Mucosa of rectum (tissue), 2 donors: Measurements from ENCODE around the gene ADGRG3.

ENCODE experiments used
- H3K27ac ChIP-seq, 2 donors: one replicate each; pipeline ENCODE4 v1.7.0; 2013; ENCODE audit warnings: inconsistent platforms in 2 of 2, low read depth in 2 of 2, low read length in 2 of 2
- H3K27me3 ChIP-seq, 2 donors: one replicate each; pipeline ENCODE4 v1.7.0; 2013; ENCODE audit warnings: low read length in 2 of 2; ENCODE audit not compliant: control insufficient read depth in 2 of 2, insufficient read depth in 2 of 2
- H3K36me3 ChIP-seq, 2 donors: one replicate each; pipeline ENCODE4 v1.7.0; 2013; ENCODE audit warnings: low read length in 2 of 2; ENCODE audit not compliant: control insufficient read depth in 2 of 2, insufficient read depth in 2 of 2
- H3K4me1 ChIP-seq, 2 donors: one replicate each; pipeline ENCODE4 v1.7.0; 2013; ENCODE audit warnings: low read length in 2 of 2, mild to moderate bottlenecking in 1 of 2; ENCODE audit not compliant: control insufficient read depth in 2 of 2, insufficient read depth in 2 of 2
- H3K4me3 ChIP-seq, 2 donors: one replicate each; pipeline ENCODE4 v1.7.0; 2013; ENCODE audit warnings: low read length in 2 of 2
- H3K9ac ChIP-seq, 2 donors: one replicate each; pipeline ENCODE4 v1.7.0; 2013; ENCODE audit warnings: low read length in 2 of 2, low read depth in 1 of 2, mild to moderate bottlenecking in 1 of 2
- H3K9me3 ChIP-seq, 2 donors: one replicate each; pipeline ENCODE4 v1.7.0; 2013; ENCODE audit warnings: low read length in 2 of 2; ENCODE audit not compliant: control insufficient read depth in 2 of 2
- donor health status: healthy.
- donor health status: Normal muscosa, but diverticular disease.

Gene ADGRG3

DNA sequence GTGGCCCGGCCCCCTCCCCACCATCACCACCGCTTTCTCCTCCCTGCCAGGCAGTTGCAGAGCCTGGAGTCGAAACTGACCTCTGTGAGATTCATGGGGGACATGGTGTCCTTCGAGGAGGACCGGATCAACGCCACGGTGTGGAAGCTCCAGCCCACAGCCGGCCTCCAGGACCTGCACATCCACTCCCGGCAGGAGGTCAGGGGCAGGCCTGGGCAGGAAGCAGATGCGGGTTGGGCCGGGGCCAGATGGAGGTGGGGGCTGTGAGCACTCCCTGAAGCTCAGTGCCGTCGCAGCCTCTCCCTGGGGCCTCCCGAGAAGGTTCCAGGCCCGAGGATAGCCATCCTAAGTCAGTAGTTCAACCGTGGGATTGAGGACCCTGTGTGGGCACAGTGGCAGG, 14.2 kb upstream of the ADGRG3 start:
- Histone ChIP-seq H3K9me3 (no peaks in the 10 kb centered on the region), H3K4me1 (peaks cover 0 to under 1% of the 10 kb centered on the region in 2 donors), H3K9ac (no peak overlapping the region), H3K27me3 (peaks cover 0 to 3% of the 10 kb centered on the region in 2 donors), H3K36me3 (peaks cover 14 to 32% of the 10 kb centered on the region in 2 donors), H3K4me3 (no peak overlapping the region), H3K27ac (no peak overlapping the region)

DNA sequence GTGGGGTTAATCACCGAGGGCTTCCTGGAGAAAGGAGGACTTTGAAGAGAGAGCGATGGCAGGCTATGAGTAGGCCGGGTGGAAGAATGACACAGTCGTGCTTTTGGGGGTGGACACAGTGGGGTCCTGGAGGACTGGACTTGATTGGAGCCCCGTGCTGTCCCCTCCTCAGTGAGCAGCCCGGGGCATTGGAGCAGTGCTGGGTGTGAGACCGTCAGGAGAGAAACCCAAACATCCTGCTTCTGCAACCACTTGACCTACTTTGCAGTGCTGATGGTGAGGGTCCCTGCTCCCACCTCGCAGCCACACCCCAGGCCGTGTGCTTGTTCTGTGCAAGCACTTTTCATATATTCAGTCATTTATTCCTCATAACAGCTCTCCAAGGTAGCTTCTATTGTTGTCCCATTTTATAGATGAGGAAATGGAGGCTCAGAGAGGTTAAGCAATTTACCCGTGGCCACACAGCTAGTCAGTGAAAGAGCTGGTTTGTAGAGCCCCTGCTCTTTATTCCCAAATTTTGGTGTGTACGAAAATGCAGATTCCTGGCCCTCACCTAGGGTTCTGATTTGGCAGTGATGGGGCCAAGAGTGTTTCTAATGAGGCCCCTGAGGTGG, 11.7 kb upstream of the ADGRG3 start:
- no peaks in the 10 kb centered on the region for H3K4me1 ChIP-seq

DNA sequence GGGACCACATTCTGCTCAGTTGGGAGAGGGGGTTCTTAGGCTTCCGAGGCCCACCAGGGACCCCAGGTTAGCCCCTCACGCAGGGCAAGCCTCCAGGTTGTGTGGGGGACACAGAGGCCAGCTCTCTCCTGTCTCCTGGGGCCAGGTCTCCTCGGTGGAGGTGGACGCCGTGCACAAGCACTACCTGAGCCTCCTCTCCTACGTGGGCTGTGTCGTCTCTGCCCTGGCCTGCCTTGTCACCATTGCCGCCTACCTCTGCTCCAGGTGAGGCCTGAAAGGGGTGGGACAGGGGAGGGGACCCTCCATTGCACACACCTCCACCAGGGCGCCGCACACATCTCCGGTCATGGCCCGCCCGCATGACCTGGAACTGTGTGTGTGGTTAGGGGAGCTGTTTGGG, 10.9 kb upstream of the ADGRG3 start:
- no peak overlapping the region for H3K27ac ChIP-seq
- H3K9me3 ChIP-seq, result no peaks in the 10 kb centered on the region
- H3K36me3 ChIP-seq, result peaks cover 34 to 40% of the 10 kb centered on the region in 2 donors
- no peak overlapping the region for H3K9ac ChIP-seq
- H3K27me3 ChIP-seq, result peaks cover 0 to 3% of the 10 kb centered on the region in 2 donors
- no peaks in the 10 kb centered on the region for H3K4me1 ChIP-seq
- no peak overlapping the region for H3K4me3 ChIP-seq

More for the DNA sequence above, 11.7 kb upstream of the ADGRG3 start:
- Histone ChIP-seq H3K27ac (no peak overlapping the region), H3K9me3 (no peaks in the 10 kb centered on the region), H3K9ac (no peak overlapping the region), H3K4me3 (no peak overlapping the region), H3K27me3 (peaks cover 0 to 3% of the 10 kb centered on the region in 2 donors), H3K36me3 (peaks cover 27 to 35% of the 10 kb centered on the region in 2 donors)

DNA sequence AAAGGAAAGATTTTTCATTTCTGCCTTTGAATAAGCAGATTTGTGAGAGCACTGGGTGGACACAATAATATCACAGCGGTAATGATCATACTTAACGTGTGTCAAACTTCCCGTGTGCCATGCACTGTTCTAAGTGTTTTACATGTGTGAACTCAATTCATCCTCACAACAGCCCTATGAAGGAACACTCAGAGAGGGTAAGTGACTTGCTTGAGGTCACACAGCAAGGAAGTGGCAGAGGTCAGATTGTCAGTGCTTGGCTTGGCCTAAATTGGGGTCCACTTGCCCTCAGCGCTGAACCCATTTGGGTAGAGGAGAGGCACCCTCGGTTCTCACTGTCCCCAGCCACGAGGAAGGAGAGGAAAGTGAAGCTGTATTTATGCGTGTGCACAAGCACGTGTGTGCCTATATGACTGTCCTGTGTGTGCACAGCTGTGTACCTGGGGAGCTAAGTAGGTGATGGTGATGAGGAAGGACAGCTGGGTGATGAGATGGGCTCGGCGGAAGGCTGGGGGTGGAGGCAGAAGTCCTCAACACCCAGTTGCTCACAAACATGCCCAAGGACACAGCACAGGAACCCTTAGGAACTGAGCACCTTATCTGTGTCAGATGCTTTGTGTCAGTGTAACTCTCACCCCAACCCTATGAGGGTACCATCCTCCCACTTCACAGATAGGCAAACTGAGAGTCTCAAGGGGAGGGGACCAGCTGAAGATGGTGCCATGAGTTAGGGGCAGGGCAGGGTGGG, 9.8 kb upstream of the ADGRG3 start:
- H3K9me3 ChIP-seq, result no peaks in the 10 kb centered on the region
- no peak overlapping the region for H3K27ac ChIP-seq
- H3K4me3 ChIP-seq, result no peak overlapping the region
- no peak overlapping the region for H3K9ac ChIP-seq
- no peaks in the 10 kb centered on the region for H3K4me1 ChIP-seq
- peaks cover 30 to 40% of the 10 kb centered on the region in 2 donors for H3K36me3 ChIP-seq
- peaks cover 0 to 3% of the 10 kb centered on the region in 2 donors for H3K27me3 ChIP-seq

DNA sequence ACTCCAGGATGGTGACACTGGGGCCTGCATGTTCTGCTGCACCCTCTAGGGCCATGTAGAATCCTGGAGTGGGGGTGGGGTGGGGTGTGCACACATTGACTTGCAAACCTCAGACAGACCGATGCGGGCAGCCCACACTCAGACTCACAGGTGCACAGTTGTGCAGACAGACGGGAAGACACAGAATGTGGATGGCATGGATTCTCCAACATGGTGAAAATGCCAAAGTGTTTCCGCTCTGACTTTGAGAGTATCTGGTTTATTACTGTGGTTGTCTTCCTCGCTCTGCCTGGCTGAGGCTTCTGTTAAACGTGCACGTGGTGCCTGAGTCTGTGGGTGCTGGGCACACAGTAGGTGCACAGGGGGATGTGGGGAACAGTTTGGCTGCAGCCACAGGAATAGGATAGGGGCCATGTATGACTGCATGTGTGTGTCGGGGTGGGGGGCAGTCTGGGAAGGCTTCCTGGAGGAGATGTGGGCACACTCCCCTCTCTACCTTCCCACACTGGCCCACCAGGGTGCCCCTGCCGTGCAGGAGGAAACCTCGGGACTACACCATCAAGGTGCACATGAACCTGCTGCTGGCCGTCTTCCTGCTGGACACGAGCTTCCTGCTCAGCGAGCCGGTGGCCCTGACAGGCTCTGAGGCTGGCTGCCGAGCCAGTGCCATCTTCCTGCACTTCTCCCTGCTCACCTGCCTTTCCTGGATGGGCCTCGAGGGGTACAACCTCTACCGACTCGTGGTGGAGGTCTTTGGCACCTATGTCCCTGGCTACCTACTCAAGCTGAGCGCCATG, 9.0 kb upstream of the ADGRG3 start:
- H3K9ac ChIP-seq, result no peak overlapping the region
- peaks cover 30 to 45% of the 10 kb centered on the region in 2 donors for H3K36me3 ChIP-seq
- H3K4me1 ChIP-seq, result no peaks in the 10 kb centered on the region
- no peak overlapping the region for H3K27ac ChIP-seq
- no peak overlapping the region for H3K4me3 ChIP-seq
- H3K27me3 ChIP-seq, result peaks cover 0 to 3% of the 10 kb centered on the region in 2 donors
- H3K9me3 ChIP-seq, result no peaks in the 10 kb centered on the region

DNA sequence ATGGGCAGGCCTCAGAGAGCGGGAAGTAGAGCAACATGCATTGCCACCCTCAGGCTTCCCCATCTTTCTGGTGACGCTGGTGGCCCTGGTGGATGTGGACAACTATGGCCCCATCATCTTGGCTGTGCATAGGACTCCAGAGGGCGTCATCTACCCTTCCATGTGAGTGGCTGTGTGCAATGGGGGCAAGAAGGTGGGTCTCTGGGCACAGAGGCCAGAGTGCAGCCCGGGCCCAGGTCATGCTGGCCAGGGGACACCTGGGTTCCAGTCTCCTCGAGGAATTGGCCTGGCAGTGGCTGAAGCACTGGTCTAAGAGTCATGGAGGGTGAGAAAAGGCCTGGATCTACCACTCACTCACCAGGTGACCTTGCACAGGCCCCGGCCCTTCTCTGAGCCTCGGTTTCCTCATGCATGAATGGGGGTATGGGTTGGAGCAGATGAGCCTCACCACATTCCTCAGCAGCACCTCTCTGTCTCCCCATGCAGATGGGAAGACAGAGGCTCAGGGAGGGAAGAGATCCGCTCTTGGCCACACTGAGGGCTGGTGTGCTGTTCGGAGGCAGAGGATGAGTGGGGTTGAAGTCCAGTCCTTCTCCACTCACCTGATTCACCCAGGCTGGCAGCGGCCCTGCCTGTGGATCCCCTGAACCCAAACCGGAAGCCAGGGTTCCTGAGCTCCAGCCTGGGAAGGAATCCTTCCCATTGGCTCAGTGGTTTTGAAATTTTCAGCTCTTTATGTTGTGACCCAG, 7.2 kb upstream of the ADGRG3 start:
- H3K9me3 ChIP-seq, result no peaks in the 10 kb centered on the region
- H3K27ac ChIP-seq, result no peak overlapping the region
- no peaks in the 10 kb centered on the region for H3K4me1 ChIP-seq
- H3K27me3 ChIP-seq, result peaks cover 0 to 3% of the 10 kb centered on the region in 2 donors
- no peak overlapping the region for H3K4me3 ChIP-seq
- H3K9ac ChIP-seq, result no peak overlapping the region
- H3K36me3 ChIP-seq, result peaks cover 30 to 41% of the 10 kb centered on the region in 2 donors

DNA sequence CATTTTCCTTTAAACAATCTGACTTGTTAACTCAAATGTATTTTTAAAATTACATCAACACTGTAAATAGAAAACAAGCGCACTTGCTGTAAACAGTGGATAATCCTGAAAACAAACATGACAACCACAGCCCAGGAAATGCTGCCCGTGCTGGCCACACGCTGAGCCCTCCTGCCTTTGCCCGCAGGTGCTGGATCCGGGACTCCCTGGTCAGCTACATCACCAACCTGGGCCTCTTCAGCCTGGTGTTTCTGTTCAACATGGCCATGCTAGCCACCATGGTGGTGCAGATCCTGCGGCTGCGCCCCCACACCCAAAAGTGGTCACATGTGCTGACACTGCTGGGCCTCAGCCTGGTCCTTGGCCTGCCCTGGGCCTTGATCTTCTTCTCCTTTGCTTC, 6.6 kb upstream of the ADGRG3 start:
- peaks cover 30 to 37% of the 10 kb centered on the region in 2 donors for H3K36me3 ChIP-seq
- H3K4me1 ChIP-seq, result no peaks in the 10 kb centered on the region
- no peaks in the 10 kb centered on the region for H3K9me3 ChIP-seq
- no peak overlapping the region for H3K4me3 ChIP-seq
- H3K27ac ChIP-seq, result no peak overlapping the region
- H3K27me3 ChIP-seq, result no peaks in the 10 kb centered on the region
- no peak overlapping the region for H3K9ac ChIP-seq

DNA sequence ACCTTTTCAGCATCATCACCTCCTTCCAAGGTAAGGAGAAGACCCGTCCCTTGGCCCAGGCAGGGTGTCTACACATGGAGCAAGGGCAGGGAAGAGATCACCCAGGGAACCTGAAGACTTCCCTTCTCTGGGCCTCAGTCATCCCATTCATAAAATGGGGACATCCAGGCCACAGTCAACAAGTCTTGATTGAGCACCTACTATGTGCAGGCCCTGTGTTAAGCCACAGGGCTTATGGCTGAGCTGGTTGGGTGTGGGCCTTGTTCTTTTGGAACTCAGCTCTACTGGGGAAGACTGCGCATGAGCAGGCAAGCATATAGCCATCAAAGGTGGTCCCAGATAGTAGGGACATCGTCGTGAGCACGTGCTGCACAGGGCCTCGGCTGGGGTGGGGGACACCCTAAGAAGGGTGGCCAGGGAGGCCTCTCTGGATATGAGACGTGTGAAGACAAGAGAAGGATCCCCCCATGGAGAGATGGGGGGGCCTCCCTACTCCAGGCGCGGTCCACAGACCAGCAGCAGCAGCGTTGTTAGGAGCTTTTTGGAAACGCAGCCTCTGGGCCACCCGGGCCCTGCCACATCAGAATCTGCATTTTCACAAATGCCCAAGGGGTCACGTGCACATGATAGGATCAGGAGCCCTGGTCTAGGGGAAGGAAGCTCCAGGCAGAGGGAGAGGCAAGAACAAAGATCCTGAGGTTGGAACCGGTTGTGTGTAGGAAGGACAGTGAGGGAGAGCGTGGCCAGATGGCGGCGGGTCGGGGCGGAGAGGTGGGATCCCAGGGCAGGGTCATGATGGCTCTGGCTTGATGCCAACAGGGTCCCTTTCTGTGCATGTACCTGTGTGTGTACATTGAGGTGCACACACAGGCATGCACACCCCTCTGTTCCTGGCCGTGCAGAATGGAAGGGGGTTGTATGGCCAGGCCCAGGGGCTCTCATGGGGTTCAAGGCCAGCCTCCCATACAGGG, 5.9 kb upstream of the ADGRG3 start:
- Histone ChIP-seq H3K36me3 (peaks cover 30 to 37% of the 10 kb centered on the region in 2 donors), H3K4me3 (no peak overlapping the region), H3K4me1 (no peaks in the 10 kb centered on the region), H3K9me3 (no peaks in the 10 kb centered on the region), H3K9ac (no peak overlapping the region), H3K27me3 (no peaks in the 10 kb centered on the region), H3K27ac (no peak overlapping the region)

DNA sequence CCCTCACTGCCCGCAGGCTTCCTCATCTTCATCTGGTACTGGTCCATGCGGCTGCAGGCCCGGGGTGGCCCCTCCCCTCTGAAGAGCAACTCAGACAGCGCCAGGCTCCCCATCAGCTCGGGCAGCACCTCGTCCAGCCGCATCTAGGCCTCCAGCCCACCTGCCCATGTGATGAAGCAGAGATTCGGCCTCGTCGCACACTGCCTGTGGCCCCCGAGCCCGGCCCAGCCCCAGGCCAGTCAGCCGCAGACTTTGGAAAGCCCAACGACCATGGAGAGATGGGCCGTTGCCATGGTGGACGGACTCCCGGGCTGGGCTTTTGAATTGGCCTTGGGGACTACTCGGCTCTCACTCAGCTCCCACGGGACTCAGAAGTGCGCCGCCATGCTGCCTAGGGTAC, 4.7 kb upstream of the ADGRG3 start:
- Histone ChIP-seq H3K36me3 (peaks cover 26 to 30% of the 10 kb centered on the region in 2 donors), H3K4me1 (no peaks in the 10 kb centered on the region), H3K27ac (no peak overlapping the region)

More for the DNA sequence above, 4.7 kb upstream of the ADGRG3 start:
- Histone ChIP-seq H3K4me3 (no peak overlapping the region), H3K9me3 (no peaks in the 10 kb centered on the region), H3K27me3 (no peaks in the 10 kb centered on the region), H3K9ac (no peak overlapping the region)
